Gastroesophageal sphincter (tissue), 4 donors: ENCODE data around the gene CAMK2B. TPM values are rescaled to one million over a fixed set of nuclear protein-coding genes. Genes with fewer than 3 reads are reported as not detected.

Source experiments
- ATAC-seq: fragments of 150-250 bp; one replicate; pipeline ENCODE4 v1.9.1; 2016; ENCODE audit warnings: mild to moderate bottlenecking, moderate library complexity
- H3K27ac ChIP-seq, 4 donors: fragments of 200-600 bp; sonication (generic) in 3 of 4; 1 replicate in 3 of 4; 2 replicates in 1 of 4; pipeline ENCODE4 v1.5.1; 2016 to 2019
- H3K27me3 ChIP-seq: fragments of 200-600 bp; sonication (generic); one replicate; pipeline ENCODE4 v1.5.1; 2019
- H3K36me3 ChIP-seq, 2 donors: fragments of 200-600 bp; sonication (generic); one replicate each; pipeline ENCODE4 v1.5.1; 2019; ENCODE audit warnings: control low read depth in 1 of 2
- H3K4me1 ChIP-seq, 3 donors: fragments of 200-600 bp; sonication (generic); 1 replicate in 2 of 3; 2 replicates in 1 of 3; pipeline ENCODE4 v1.5.1; 2016 to 2019; ENCODE audit warnings: control low read depth in 2 of 3
- H3K4me3 ChIP-seq, 2 donors: fragments of 200-600 bp; sonication (generic); one replicate each; pipeline ENCODE4 v1.5.1; 2019; ENCODE audit warnings: mild to moderate bottlenecking in 1 of 2, moderate library complexity in 1 of 2
- H3K9me3 ChIP-seq, 3 donors: fragments of 200-600 bp; sonication (generic); one replicate each; pipeline ENCODE4 v1.5.1; 2017 to 2019; ENCODE audit warnings: control low read depth in 2 of 3
- EP300 ChIP-seq: sonication (generic); formaldehyde crosslinking; IDR thresholded peaks from one replicate; pipeline ENCODE4 v1.6.1; 2017; ENCODE audit warnings: antibody characterized with exemption, mild to moderate bottlenecking
- POLR2A ChIP-seq, 2 donors: fragments of 450-650 bp; IDR thresholded peaks; one replicate each; pipeline ENCODE4 v1.6.1; 2017; ENCODE audit warnings: antibody characterized with exemption in 2 of 2, mild to moderate bottlenecking in 2 of 2, moderate library complexity in 1 of 2
- POLR2AphosphoS5 ChIP-seq: sonication (generic); formaldehyde crosslinking; IDR thresholded peaks from one replicate; pipeline ENCODE4 v1.6.1; 2017; ENCODE audit warnings: antibody characterized with exemption
- WGBS, 2 donors: methylation state at CpG; one replicate each; pipeline ENCODE4 v1.1.5; 2018; ENCODE audit warnings: low coverage in 1 of 2; 5-methylcytosine and 5-hydroxymethylcytosine counted together
- total RNA-seq, 4 donors: library from RNA; depleted of rRNA; stranded (reverse); fragments of >200 nt; gene quantifications; one replicate each; pipeline ENCODE4 v1.1.0, GENCODE V29; 2016
- TF ChIP-seq, protein P1 (sequence below), 4 experiments: fragments of 200-600 bp in 2 of 4; fragments of 450-650 bp in 2 of 4; sonication (generic) in 1 of 4; IDR thresholded peaks; one replicate each; pipeline ENCODE4 v1.5.1; 2017 to 2019; ENCODE audit warnings: antibody characterized with exemption in 4 of 4, mild to moderate bottlenecking in 2 of 4, moderate library complexity in 2 of 4

The CAMK2B gene
- total RNA-seq, 4 donors from 2014 or later, result 0.27 to 1.5 (median 0.81) TPM

DNA sequence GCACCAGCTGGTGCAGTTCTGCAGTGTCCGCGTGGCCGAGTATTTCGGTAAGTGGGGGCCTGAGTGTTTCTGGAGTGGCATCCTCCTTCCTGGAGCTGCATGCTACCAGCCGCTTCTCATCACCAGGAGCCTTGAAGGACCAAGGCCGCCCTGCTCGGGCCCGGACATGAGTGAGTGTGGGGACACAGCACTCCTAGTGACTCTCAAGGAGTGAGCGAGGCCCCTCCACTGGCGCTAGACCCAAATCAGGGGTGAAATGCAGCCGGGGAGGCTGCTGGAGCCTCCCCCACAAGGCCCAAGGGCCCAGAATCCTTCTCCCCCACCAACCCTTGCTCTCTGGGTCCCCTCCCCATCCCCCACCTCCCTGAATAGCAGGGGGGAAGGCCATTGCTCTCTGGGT lies 48.0 kb downstream of the CAMK2B start:
- H3K27ac ChIP-seq, result no peak overlapping the region

DNA sequence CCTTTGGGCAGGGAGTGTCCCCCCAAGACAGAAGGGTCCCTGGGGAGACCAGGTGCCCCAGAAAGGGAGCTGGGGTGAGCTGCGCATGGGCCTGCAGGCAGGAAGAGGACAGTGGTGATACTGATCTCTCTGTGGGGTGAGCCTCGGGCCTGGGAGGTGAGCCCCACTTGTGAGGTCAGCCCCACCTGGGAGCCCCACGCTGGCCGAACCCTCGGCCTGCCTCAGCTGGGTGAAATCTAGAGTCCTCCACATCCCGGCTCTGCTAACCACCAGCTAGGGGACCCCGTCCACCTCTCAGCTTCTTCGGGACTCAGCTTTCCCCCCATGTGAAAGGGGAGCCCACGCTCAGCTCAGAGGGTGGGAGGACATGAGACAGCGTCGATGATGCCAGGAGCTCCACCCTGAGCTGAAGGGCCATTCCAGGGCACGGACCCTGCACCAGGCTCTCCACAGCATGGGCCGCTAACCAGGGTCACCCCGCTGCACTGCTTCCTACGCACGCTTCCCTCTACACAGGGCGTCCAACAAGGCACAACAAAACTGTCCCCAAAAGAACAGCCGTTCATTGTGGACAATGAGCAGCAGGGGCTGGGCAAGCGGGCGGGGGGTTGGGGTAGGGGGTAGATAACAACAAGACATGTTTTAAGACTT lies 48.7 kb downstream of the CAMK2B start:
- WGBS, 2 donors, result 89 to 94% methylated on average over 6 to 12 of the region's 20 CpGs
- no peaks in the 10 kb centered on the region for H3K9me3 ChIP-seq
- peaks cover 13% of the 10 kb centered on the region for H3K27me3 ChIP-seq
- no peak for TF ChIP-seq POLR2A (IDR thresholded peaks at IDR 0.05)
- TF ChIP-seq, protein P1, sequence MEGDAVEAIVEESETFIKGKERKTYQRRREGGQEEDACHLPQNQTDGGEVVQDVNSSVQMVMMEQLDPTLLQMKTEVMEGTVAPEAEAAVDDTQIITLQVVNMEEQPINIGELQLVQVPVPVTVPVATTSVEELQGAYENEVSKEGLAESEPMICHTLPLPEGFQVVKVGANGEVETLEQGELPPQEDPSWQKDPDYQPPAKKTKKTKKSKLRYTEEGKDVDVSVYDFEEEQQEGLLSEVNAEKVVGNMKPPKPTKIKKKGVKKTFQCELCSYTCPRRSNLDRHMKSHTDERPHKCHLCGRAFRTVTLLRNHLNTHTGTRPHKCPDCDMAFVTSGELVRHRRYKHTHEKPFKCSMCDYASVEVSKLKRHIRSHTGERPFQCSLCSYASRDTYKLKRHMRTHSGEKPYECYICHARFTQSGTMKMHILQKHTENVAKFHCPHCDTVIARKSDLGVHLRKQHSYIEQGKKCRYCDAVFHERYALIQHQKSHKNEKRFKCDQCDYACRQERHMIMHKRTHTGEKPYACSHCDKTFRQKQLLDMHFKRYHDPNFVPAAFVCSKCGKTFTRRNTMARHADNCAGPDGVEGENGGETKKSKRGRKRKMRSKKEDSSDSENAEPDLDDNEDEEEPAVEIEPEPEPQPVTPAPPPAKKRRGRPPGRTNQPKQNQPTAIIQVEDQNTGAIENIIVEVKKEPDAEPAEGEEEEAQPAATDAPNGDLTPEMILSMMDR (IDR thresholded peaks at IDR 0.05), result no peak
- no peak for TF ChIP-seq POLR2AphosphoS5
- no peak for TF ChIP-seq EP300
- H3K36me3 ChIP-seq, result no peaks in the 10 kb centered on the region
- ATAC-seq, result no peak
- no peak overlapping the region for H3K4me3 ChIP-seq
- no peaks in the 10 kb centered on the region for H3K4me1 ChIP-seq
- no peak overlapping the region for H3K27ac ChIP-seq

More for the DNA sequence above, 48.0 kb downstream of the CAMK2B start:
- H3K36me3 ChIP-seq, result no peaks in the 10 kb centered on the region
- WGBS, 2 donors, result 100% methylated on average over 3 of the region's 11 CpGs; no CpG with 5 or more reads in 1 of the 2 donors
- no peak overlapping the region for H3K4me3 ChIP-seq
- H3K27me3 ChIP-seq, result peaks cover 13% of the 10 kb centered on the region
- H3K4me1 ChIP-seq, result no peaks in the 10 kb centered on the region
- H3K9me3 ChIP-seq, result no peaks in the 10 kb centered on the region
- ATAC-seq, result no peak
- TF ChIP-seq POLR2A (IDR thresholded peaks at IDR 0.05) (no peak), POLR2AphosphoS5 (no peak)
- TF ChIP-seq, protein P1 (IDR thresholded peaks at IDR 0.05), result no peak

DNA sequence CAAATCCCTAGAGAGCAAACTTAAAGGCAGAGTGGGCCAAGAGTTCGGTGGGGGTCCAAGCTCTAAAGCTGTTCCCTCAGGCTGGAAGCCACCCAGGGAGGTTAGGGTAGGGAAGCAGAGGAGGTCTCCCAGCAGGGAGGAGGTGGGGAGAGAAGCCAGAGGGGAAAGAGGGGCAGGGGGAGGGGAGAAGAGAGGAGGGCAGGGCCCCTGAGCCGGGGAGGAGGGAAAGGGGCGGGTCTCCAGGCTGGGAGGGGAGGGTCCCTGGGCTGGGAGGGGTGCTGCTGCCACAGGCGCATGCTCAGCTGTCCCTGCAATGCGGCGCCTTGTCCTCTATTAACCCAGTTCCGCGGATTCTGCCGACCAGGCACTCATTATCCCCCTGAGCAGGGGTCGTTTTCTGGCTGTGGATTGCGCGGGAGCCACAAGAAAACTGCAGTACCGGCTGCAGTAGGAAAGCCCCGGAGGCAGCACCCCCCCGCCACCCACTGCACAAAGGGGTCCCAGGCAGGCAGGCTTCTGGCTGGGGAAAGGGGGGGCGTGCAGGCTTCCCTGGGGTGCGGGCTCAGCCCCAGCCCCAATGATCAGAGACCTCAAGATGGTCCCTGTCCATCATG lies 49.3 kb downstream of the CAMK2B start:
- no peak for ATAC-seq

DNA sequence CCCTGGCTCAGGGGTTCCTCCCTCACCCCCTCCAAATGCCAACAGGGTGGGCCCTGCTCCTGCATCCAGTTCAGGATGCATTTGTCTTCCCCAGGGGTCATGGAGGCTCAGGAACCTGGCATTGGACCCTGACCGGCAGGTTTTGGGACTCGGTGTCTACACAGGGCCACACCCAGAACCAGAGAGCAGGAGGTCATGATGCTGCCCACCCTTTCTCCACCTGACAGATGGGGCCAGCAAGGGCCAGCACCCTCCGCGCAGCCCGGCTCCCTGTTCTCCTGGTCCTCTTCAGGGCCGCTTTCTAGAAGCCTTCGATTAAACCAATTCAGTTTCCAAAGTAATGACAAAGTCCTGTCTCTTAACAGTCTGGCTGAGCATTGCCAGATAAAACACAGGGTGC lies 50.2 kb downstream of the CAMK2B start:
- ATAC-seq, result no peak
- Histone ChIP-seq H3K36me3 (no peaks in the 10 kb centered on the region), H3K27ac (no peak overlapping the region), H3K4me3 (no peak overlapping the region), H3K9me3 (no peaks in the 10 kb centered on the region), H3K27me3 (peaks cover 13% of the 10 kb centered on the region), H3K4me1 (no peaks in the 10 kb centered on the region)
- 90 to 92% methylated on average over 2 to 5 of the region's 7 CpGs for WGBS, 2 donors
- TF ChIP-seq EP300 (no peak), POLR2AphosphoS5 (no peak), POLR2A (IDR thresholded peaks at IDR 0.05) (no peak)
- TF ChIP-seq, protein P1 (IDR thresholded peaks at IDR 0.05), result no peak

More for the DNA sequence above, 49.3 kb downstream of the CAMK2B start:
- no peaks in the 10 kb centered on the region for H3K4me1 ChIP-seq
- TF ChIP-seq, protein P1 (IDR thresholded peaks at IDR 0.05), result no peak
- TF ChIP-seq POLR2A (IDR thresholded peaks at IDR 0.05), result no peak
- no peak for TF ChIP-seq POLR2AphosphoS5
- no peak for TF ChIP-seq EP300
- H3K27me3 ChIP-seq, result peaks cover 13% of the 10 kb centered on the region
- H3K9me3 ChIP-seq, result no peaks in the 10 kb centered on the region
- H3K4me3 ChIP-seq, result no peak overlapping the region
- WGBS, 2 donors, result 40% methylated on average over 2 of the region's 17 CpGs; no CpG with 5 or more reads in 1 of the 2 donors
- no peak overlapping the region for H3K27ac ChIP-seq
- H3K36me3 ChIP-seq, result no peaks in the 10 kb centered on the region

DNA sequence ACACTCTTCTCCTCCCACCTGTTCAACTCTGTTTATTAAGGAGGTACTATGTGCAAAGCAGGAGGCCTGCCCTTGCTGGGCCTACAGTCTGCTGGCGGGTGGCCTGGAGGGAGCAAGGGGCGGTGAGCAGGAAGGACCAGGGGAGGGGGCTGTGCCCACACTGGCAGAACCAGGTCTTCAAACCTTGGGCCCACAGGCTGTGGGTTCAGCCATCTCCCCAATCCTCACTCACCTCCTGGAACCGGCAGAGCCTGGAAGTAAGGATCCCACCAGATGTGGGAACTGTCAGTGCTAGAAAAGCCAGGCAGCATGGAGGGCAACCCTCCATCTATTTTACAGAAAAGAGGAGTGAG lies 50.8 kb downstream of the CAMK2B start:
- no CpG with 5 or more reads among the region's 3 CpGs for WGBS, 2 donors
- Histone ChIP-seq H3K9me3 (no peaks in the 10 kb centered on the region), H3K4me3 (no peak overlapping the region), H3K4me1 (no peaks in the 10 kb centered on the region), H3K27me3 (peaks cover 15% of the 10 kb centered on the region), H3K27ac (no peak overlapping the region), H3K36me3 (no peaks in the 10 kb centered on the region)
- no peak for ATAC-seq
- TF ChIP-seq, protein P1 (IDR thresholded peaks at IDR 0.05), result no peak
- TF ChIP-seq POLR2AphosphoS5 (no peak), POLR2A (IDR thresholded peaks at IDR 0.05) (no peak), EP300 (no peak)
